Spinal cord (tissue), 10 donors: ENCODE results near the gene LRMDA. TPM values are rescaled to one million over a fixed set of nuclear protein-coding genes. Genes with fewer than 3 reads are reported as not detected.

ENCODE experiments used
- DNase-seq, 6 donors: peaks; one replicate each; pipeline versions ENCODE4 v3.0.0 to v3.0.0-alpha.2; 2013 to 2015; ENCODE audit warnings: low spot score in 6 of 6, low read depth in 4 of 6
- H3K27ac ChIP-seq: one replicate; pipeline ENCODE4 v1.5.1; 2013; ENCODE audit warnings: low read depth, low read length, control low read depth
- H3K27me3 ChIP-seq: one replicate; pipeline ENCODE4 v1.6.1; 2013; ENCODE audit warnings: low read length; ENCODE audit not compliant: control insufficient read depth, insufficient read depth
- H3K36me3 ChIP-seq: one replicate; pipeline ENCODE4 v1.6.1; 2013; ENCODE audit warnings: low read length; ENCODE audit not compliant: control insufficient read depth, insufficient read depth
- H3K4me1 ChIP-seq: one replicate; pipeline ENCODE4 v1.6.1; 2013; ENCODE audit warnings: low read length; ENCODE audit not compliant: control insufficient read depth, insufficient read depth
- H3K4me3 ChIP-seq: one replicate; pipeline ENCODE4 v1.5.1; 2013; ENCODE audit warnings: low read depth, low read length, control low read depth
- H3K9me3 ChIP-seq: one replicate; pipeline ENCODE4 v1.6.1; 2013; ENCODE audit warnings: low read length; ENCODE audit not compliant: control insufficient read depth, insufficient read depth
- WGBS: methylation state at CpG from one replicate; pipeline ENCODE4 v1.1.5; 2013; ENCODE audit warnings: missing lambda C conversion rate; ENCODE audit not compliant: insufficient coverage; 5-methylcytosine and 5-hydroxymethylcytosine counted together
- polyA plus RNA-seq, 2 donors: library from polyadenylated mRNA; unstranded; fragments of 120-200 nt; gene quantifications; one replicate each; pipeline ENCODE4 v1.2.1, GENCODE V29; 2013; ENCODE audit not compliant: insufficient read length in 2 of 2
- total RNA-seq, 2 donors: library from RNA; depleted of rRNA in 1 of 2; stranded (reverse); fragments of 120-200 nt in 1 of 2; fragments of >200 nt in 1 of 2; gene quantifications; one replicate each; pipeline versions ENCODE4 v1.2.3 to v1.2.4, GENCODE V29; 2013 to 2014
- donor health status: healthy.

Gene LRMDA
- total and polyA plus RNA-seq, 4 donors: 5.6 to 9.9 (median 7.2) TPM

- H3K4me3 ChIP-seq: no peak overlapping the region
- H3K4me1 ChIP-seq: no peaks in the 10 kb centered on the region
- H3K27me3 ChIP-seq: no peaks in the 10 kb centered on the region
- 42% methylated on average over 2 of the region's 3 CpGs for WGBS
- H3K9me3 ChIP-seq: no peaks in the 10 kb centered on the region
- no peaks in the 10 kb centered on the region for H3K36me3 ChIP-seq
- DNase-seq: no peak
- H3K27ac ChIP-seq: no peak overlapping the region
Measured at GRCh38 chr10:76195654-76196390, 764.4 kb downstream of the LRMDA start.

DNA sequence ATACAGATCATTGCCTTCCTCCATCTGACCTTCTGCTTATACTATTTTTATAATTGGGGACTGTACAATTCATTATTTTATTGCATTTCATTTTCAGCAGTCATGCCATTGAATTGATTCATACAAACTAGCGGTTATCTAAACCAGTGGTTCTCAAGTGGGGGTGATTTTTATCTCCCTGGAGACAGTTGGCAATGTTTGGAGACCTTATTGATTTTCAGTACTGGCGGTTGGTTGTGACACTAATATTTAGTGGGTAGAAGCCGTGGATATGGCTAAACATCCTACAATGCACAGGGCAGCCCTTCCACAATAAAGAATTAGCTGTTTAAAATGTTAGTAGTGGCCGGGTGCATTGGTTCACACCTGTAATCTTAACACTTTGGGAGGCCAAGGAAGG, 765.9 kb downstream of the LRMDA start:
- H3K4me1 ChIP-seq: no peaks in the 10 kb centered on the region
- no peaks in the 10 kb centered on the region for H3K27me3 ChIP-seq
- 100% methylated on average over 2 of the region's 4 CpGs for WGBS
- no peak overlapping the region for H3K4me3 ChIP-seq
- H3K36me3 ChIP-seq: no peaks in the 10 kb centered on the region
- no peak for DNase-seq
- H3K27ac ChIP-seq: no peak overlapping the region
- H3K9me3 ChIP-seq: no peaks in the 10 kb centered on the region

- H3K27ac ChIP-seq: no peak overlapping the region
- H3K27me3 ChIP-seq: no peaks in the 10 kb centered on the region
- WGBS: 100% methylated on average over 1 of the region's 4 CpGs
- no peak overlapping the region for H3K4me3 ChIP-seq
- DNase-seq: no peak
- H3K9me3 ChIP-seq: no peaks in the 10 kb centered on the region
- H3K4me1 ChIP-seq: no peaks in the 10 kb centered on the region
- H3K36me3 ChIP-seq: no peaks in the 10 kb centered on the region
Measured at GRCh38 chr10:76198287-76199035, 767.0 kb downstream of the LRMDA start.

DNA sequence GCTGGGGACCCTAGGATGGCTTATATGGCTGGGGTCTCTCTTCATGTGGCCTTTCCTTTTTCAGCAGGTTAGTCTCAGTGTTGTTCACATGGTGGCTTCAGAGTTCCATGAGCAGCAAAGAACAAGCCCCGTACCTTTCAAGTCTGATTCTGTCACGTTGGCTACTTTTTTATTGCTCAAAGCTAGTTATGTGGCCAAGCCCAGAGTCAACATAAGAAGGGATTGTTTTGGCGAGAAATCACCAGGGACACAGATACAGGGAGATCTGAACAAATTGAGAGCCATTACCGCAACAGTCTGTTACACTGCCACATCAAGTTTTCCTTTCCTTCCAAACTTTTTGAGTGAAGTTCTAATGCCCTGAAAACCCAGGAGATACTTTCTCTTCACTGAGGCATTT, 770.5 kb downstream of the LRMDA start:
- Histone ChIP-seq H3K9me3 (no peaks in the 10 kb centered on the region), H3K36me3 (no peaks in the 10 kb centered on the region), H3K4me1 (no peaks in the 10 kb centered on the region), H3K4me3 (no peak overlapping the region), H3K27ac (no peak overlapping the region), H3K27me3 (no peaks in the 10 kb centered on the region)
- 83% methylated on average over 4 of the region's 4 CpGs for WGBS
- no peak for DNase-seq

DNA sequence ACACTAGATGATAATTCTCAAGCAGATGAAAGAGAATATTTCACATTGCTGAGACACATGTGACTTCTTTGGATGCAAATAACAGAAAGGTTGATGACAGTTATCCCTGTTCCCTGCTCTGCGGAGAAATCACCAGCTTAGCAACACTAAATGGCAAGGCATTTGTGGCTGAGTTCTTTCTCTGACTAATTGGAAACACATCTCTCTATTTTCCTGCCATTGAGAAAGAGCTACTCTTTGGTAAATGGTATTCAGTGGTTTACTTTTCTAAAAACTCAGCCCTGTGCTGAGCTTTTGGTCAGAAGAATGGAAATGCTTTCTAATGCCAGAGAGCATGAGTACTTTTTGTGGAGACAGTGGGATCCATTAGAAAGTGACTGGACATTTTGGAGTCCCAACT, 771.4 kb downstream of the LRMDA start:
- Histone ChIP-seq H3K4me3 (no peak overlapping the region), H3K27me3 (no peaks in the 10 kb centered on the region), H3K9me3 (no peaks in the 10 kb centered on the region), H3K27ac (no peak overlapping the region), H3K4me1 (no peaks in the 10 kb centered on the region), H3K36me3 (no peaks in the 10 kb centered on the region)
- peak in 1 of 6 donors; percentile 8 for DNase-seq
- 17% methylated on average over 1 of the region's 1 CpG for WGBS

DNA sequence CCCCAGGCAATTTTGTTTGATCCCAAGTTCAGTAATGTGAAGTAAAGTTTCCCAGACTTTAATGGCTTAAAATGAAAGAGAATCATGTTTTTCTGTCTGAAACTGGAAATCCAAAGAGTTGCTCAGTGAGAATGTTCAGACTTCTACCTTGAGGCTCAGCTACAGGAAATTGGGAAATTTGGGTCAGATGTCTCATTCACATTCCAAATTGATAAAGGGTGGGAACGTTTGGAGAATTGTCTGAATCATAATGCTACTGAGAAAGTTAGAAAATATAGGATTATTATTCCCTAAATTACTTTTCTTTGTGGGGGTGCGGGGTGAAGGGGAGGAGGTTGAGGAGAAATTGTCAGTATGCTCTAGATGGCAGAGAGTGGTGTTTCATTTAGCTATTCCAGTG, 773.9 kb downstream of the LRMDA start:
- H3K9me3 ChIP-seq: no peaks in the 10 kb centered on the region
- no peak overlapping the region for H3K4me3 ChIP-seq
- WGBS: no CpG with 5 or more reads among the region's 2 CpGs
- no peaks in the 10 kb centered on the region for H3K4me1 ChIP-seq
- H3K36me3 ChIP-seq: no peaks in the 10 kb centered on the region
- H3K27me3 ChIP-seq: no peaks in the 10 kb centered on the region
- no peak for DNase-seq
- H3K27ac ChIP-seq: no peak overlapping the region

GRCh38 chr10:76206797-76207352, 775.5 kb downstream of the LRMDA start:
- no peak for DNase-seq
- Histone ChIP-seq H3K9me3 (no peaks in the 10 kb centered on the region), H3K27me3 (no peaks in the 10 kb centered on the region), H3K36me3 (no peaks in the 10 kb centered on the region), H3K27ac (no peak overlapping the region), H3K4me1 (no peaks in the 10 kb centered on the region), H3K4me3 (no peak overlapping the region)
- WGBS: no CpG with 5 or more reads among the region's 8 CpGs

DNA sequence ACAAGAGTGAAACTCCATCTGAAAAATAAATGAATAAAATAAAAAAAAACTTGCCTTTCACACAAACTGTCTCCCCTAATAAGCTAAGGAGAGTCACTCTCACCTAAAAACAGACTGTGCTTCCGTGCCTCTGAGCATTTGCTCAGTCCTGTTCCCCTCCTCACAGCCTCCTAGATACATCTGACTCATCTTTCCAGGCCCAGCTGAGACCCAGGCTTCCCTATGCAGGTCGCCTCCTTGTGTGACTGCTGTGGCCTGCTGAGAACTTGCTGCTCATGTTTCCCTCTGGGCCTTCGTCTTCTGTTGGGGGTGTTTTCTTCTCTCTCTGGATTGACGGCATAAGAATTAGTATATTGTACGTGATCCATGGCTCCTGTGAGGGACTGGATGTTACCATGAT, 777.7 kb downstream of the LRMDA start:
- no peak for DNase-seq
- Histone ChIP-seq H3K9me3 (no peaks in the 10 kb centered on the region), H3K27ac (no peak overlapping the region), H3K27me3 (no peaks in the 10 kb centered on the region), H3K36me3 (no peaks in the 10 kb centered on the region), H3K4me1 (no peaks in the 10 kb centered on the region), H3K4me3 (no peak overlapping the region)
- 40% methylated on average over 2 of the region's 5 CpGs for WGBS

- Histone ChIP-seq H3K9me3 (no peaks in the 10 kb centered on the region), H3K36me3 (no peaks in the 10 kb centered on the region), H3K27me3 (no peaks in the 10 kb centered on the region), H3K27ac (no peak overlapping the region), H3K4me3 (no peak overlapping the region), H3K4me1 (no peaks in the 10 kb centered on the region)
- peak in 1 of 6 donors; percentile 49 for DNase-seq
- WGBS: 70% methylated on average over 1 of the region's 3 CpGs
Measured at GRCh38 chr10:76210211-76210610, 778.8 kb downstream of the LRMDA start.
